22Rv1 (cell line): ENCODE data around the gene MEF2D.

Source experiments
- H3K27ac ChIP-seq: fragments of 450-650 bp; 2 replicates; pipeline ENCODE4 v1.5.1; 2017
- CTCF ChIP-seq: fragments of 450-650 bp; IDR thresholded peaks from 2 replicates; pipeline ENCODE4 v1.5.1; 2017; ENCODE audit warnings: mild to moderate bottlenecking
- ZFX ChIP-seq: fragments of 450-650 bp; IDR thresholded peaks from 2 replicates; pipeline ENCODE4 v1.6.1; 2017; ENCODE audit warnings: antibody characterized with exemption, borderline replicate concordance

Gene MEF2D

GRCh38 chr1:156500793-156501506, 375 bp upstream of the MEF2D start:
- TF ChIP-seq CTCF (peak; percentile 90), ZFX (no peak)
- H3K27ac ChIP-seq: peak overlapping the region; percentile 93

DNA sequence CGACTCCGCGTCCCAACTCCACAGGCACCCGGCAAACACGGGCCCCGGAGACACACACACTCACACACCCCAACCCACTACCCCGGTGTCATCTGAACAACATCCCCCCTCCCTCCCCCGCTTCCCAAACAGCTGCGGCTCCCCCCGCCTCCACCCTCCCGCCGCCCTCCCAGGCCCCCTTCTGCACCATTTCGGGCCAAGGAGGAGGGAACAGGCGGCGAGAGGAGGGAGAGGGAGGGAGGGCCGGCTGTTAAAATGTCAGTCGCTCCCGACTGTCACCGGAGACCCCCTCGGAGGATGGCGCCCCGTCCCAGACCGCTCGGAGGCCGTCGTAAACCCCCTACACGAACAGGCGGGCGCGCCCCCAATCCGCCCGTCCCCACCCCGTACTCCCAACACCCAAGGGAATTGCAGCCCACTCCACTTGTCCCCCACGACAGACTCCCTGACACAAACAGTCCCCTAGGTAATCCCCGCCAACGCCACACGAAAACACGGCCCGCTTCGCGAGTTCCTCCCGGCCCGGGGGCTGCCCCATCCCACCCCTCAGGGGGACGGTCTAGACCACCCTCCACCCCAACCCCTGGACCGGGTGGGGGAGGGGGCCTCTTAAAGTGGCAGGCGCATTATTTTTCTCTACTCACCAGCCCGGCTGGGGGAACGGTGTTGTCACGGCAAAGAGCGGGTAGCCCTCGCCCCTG, 583 bp downstream of the MEF2D start:
- H3K27ac ChIP-seq: peak overlapping the region; percentile 93

DNA sequence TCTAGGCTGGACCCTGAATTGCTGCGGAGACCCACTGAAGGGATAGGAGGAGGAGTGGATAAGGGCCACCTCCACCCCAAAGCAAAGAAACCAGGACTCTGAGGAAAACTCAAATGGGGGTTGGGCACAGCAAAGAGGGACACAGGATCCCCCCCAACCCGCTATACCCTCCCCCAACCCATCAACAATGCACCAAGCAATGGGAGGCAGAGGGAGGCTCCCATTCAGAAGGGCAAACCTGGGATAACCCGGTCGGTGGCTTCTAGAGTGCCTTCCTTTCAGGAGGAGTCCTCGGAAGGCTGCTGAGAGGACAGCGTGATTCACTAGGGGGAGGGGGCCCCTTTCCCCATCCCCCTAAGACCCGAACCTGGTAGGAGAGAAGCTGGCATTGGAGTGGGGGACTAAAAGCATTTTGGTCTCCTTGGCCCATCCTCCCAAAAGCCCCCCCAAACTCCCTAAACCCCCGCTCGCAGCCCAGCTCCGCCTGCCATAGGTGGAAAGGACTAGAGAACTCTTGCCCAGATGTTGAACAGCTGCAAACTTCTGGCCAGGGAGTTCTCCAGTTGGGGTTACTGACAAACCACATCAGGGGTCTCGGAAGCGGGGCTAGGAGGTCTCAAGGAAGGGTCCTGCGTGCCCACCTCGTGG, 1.3 kb downstream of the MEF2D start:
- H3K27ac ChIP-seq: peak overlapping the region; percentile 93
- TF ChIP-seq ZFX (no peak), CTCF (no peak)

More for the DNA sequence above, 583 bp downstream of the MEF2D start:
- TF ChIP-seq CTCF: no peak
- TF ChIP-seq ZFX: no peak

GRCh38 chr1:156498432-156499193, 2.0 kb downstream of the MEF2D start:
- H3K27ac ChIP-seq: peak overlapping the region; percentile 93
- TF ChIP-seq ZFX: no peak
- TF ChIP-seq CTCF: no peak

DNA sequence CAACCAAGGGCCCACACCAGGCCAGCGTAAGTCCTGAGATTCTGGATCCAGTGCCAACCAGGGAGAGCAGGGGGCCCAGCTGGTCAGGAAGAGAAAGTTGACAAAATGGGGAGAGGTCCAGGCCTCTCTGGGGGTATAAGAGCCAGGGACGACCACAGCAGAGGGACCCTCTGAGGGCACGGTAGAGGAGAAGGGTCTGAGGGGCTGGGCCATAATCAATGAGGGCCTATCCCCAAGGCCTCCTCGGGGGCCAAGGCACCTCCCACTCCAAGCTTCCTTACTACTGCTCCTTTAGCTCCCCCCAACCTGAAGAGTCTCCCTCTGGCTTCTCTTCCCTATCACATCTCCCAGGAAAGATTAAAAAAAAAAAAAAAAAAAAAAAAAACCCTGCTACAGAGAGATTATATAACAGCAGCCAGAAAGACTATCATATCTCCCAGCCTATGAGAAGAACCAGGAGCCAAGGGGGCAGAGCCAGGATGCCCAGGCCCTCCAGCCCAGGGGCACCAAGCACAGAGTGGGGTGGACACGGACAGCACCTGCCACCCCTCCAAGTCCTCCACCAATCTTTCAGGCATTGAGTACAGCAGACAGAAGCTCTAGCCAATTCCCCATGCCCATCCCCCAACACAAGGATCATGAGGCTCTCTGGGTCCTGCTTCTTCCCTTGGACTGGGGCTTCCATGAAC, 2.7 kb downstream of the MEF2D start:
- H3K27ac ChIP-seq: peak overlapping the region; percentile 93
- no peak for TF ChIP-seq ZFX
- no peak for TF ChIP-seq CTCF

- TF ChIP-seq CTCF (no peak), ZFX (no peak)
Measured at GRCh38 chr1:156497078-156497742, 3.4 kb downstream of the MEF2D start.

More at GRCh38 chr1:156497078-156497742, 3.4 kb downstream of the MEF2D start:
- peak overlapping the region; percentile 93; the same call in 1 of the 2 replicates for H3K27ac ChIP-seq
